Neuronal stem cell (in vitro differentiated cells): ENCODE results near the gene KCNC1.

ENCODE experiments used
- DNase-seq: peaks from one replicate; pipeline ENCODE4 v3.0.0-alpha.2; 2013; ENCODE audit warnings: low spot score
- H2AFZ ChIP-seq: one replicate; pipeline ENCODE4 v1.6.1; 2013; ENCODE audit warnings: mild to moderate bottlenecking, low read length, inconsistent platforms
- H2AK5ac ChIP-seq: 2 replicates; pipeline ENCODE4 v1.6.1; 2013; ENCODE audit warnings: low read depth, mild to moderate bottlenecking, inconsistent platforms, low read length, moderate library complexity, mixed read lengths
- H2BK120ac ChIP-seq: 2 replicates; pipeline ENCODE4 v1.6.1; 2013; ENCODE audit warnings: low read depth, mild to moderate bottlenecking, inconsistent platforms, low read length, moderate library complexity, mixed read lengths
- H2BK12ac ChIP-seq: one replicate; pipeline ENCODE4 v1.6.1; 2013; ENCODE audit warnings: low read length, inconsistent platforms
- H2BK15ac ChIP-seq: 2 replicates; pipeline ENCODE4 v1.6.1; 2013; ENCODE audit warnings: mild to moderate bottlenecking, low read length, inconsistent platforms, mixed read lengths
- H2BK5ac ChIP-seq: one replicate; pipeline ENCODE4 v1.6.1; 2013; ENCODE audit warnings: inconsistent platforms, mild to moderate bottlenecking, low read length, moderate library complexity
- H3K14ac ChIP-seq: one replicate; pipeline ENCODE4 v1.6.1; 2013; ENCODE audit warnings: low read length, inconsistent platforms
- H3K18ac ChIP-seq: 2 replicates; pipeline ENCODE4 v1.6.1; 2013; ENCODE audit warnings: low read length, inconsistent platforms
- H3K23ac ChIP-seq: 2 replicates; pipeline ENCODE4 v1.6.1; 2013; ENCODE audit warnings: low read depth, mild to moderate bottlenecking, mixed read lengths, low read length, inconsistent platforms; ENCODE audit not compliant: poor library complexity
- H3K27ac ChIP-seq: replicated peaks from 3 replicates; pipeline ENCODE4 v1.5.1; 2013; ENCODE audit warnings: low read length, inconsistent platforms
- H3K27me3 ChIP-seq, 3 experiments: 2 replicates each; pipeline ENCODE4 v1.6.1; 2013; ENCODE audit warnings: low read length in 3 of 3, mild to moderate bottlenecking in 2 of 3, inconsistent platforms in 1 of 3, low read depth in 1 of 3, mixed read lengths in 1 of 3, moderate library complexity in 1 of 3; ENCODE audit not compliant: control insufficient read depth in 3 of 3, insufficient read depth in 3 of 3
- H3K36me3 ChIP-seq, 2 donors: replicated peaks in 1 of 2; 2 replicates each; pipeline ENCODE4 v1.6.1; 2013; ENCODE audit warnings: low read length in 2 of 2; ENCODE audit not compliant: control insufficient read depth in 2 of 2, insufficient read depth in 2 of 2
- H3K4ac ChIP-seq: 2 replicates; pipeline ENCODE4 v1.6.1; 2013; ENCODE audit warnings: inconsistent platforms, mild to moderate bottlenecking, low read length, moderate library complexity
- H3K4me1 ChIP-seq, 2 donors: 1 replicate in 1 of 2; 2 replicates in 1 of 2; pipeline ENCODE4 v1.6.1; 2013; ENCODE audit warnings: low read length in 2 of 2, low read depth in 1 of 2; ENCODE audit not compliant: control insufficient read depth in 2 of 2, insufficient read depth in 1 of 2
- H3K4me2 ChIP-seq: one replicate; pipeline ENCODE4 v1.6.1; 2013; ENCODE audit warnings: mild to moderate bottlenecking, low read length, inconsistent platforms; ENCODE audit not compliant: insufficient read depth, poor library complexity, severe bottlenecking
- H3K4me3 ChIP-seq, 2 donors: 2 replicates each; pipeline ENCODE4 v1.5.1; 2013; ENCODE audit warnings: low read length in 2 of 2, mild to moderate bottlenecking in 2 of 2, inconsistent platforms in 1 of 2, moderate library complexity in 1 of 2
- H3K79me1 ChIP-seq: one replicate; pipeline ENCODE4 v1.6.1; 2013; ENCODE audit warnings: low read depth, mild to moderate bottlenecking, inconsistent platforms, low read length, moderate library complexity
- H3K9ac ChIP-seq: one replicate; pipeline ENCODE4 v1.6.1; 2013; ENCODE audit warnings: mild to moderate bottlenecking, low read depth, low read length, inconsistent platforms; ENCODE audit not compliant: poor library complexity
- H3K9me3 ChIP-seq, 2 donors: replicated peaks in 1 of 2; 2 replicates each; pipeline versions ENCODE3 to v1.6.1; 2013; ENCODE audit warnings: low read length in 2 of 2, mild to moderate bottlenecking in 2 of 2, inconsistent platforms in 1 of 2, low read depth in 1 of 2, mixed read lengths in 1 of 2, moderate library complexity in 1 of 2; ENCODE audit not compliant: control insufficient read depth in 2 of 2, insufficient read depth in 1 of 2
- H4K8ac ChIP-seq: one replicate; pipeline ENCODE4 v1.6.1; 2013; ENCODE audit warnings: low read depth, mild to moderate bottlenecking, inconsistent platforms, low read length, moderate library complexity
- H4K91ac ChIP-seq: one replicate; pipeline ENCODE4 v1.6.1; 2013; ENCODE audit warnings: low read length, low read depth, mild to moderate bottlenecking, inconsistent platforms; ENCODE audit not compliant: poor library complexity
- WGBS, 2 donors: extraction: QIAGEN DNeasy Blood & Tissue Kit; methylation state at CpG; one replicate each; pipeline ENCODE4 v1.1.7; 2013; ENCODE audit warnings: missing lambda C conversion rate in 2 of 2, mixed read lengths in 1 of 2; ENCODE audit not compliant: insufficient read length in 2 of 2, insufficient replicate concordance in 1 of 2; ENCODE audit errors: extremely low coverage in 2 of 2; 5-methylcytosine and 5-hydroxymethylcytosine counted together

The KCNC1 gene

GRCh38 chr11:17747131-17747955 is 12.8 kb downstream of the KCNC1 start:
- WGBS, 2 donors: no CpG with 5 or more reads among the region's 19 CpGs

GRCh38 chr11:17748044-17748443 is 13.5 kb downstream of the KCNC1 start:
- Histone ChIP-seq H3K36me3 (no peaks in the 10 kb centered on the region), H3K14ac (peak overlapping the region; percentile 49), H4K91ac (no peak overlapping the region), H2BK5ac (no peak overlapping the region), H3K9ac (no peak overlapping the region), H3K23ac (no peak overlapping the region), H3K4me2 (no peak overlapping the region), H3K79me1 (peaks cover 5% of the 10 kb centered on the region), H3K27me3 (no peaks in the 10 kb centered on the region), H3K4ac (no peak overlapping the region), H3K18ac (no peak overlapping the region), H2BK120ac (no peak overlapping the region), H3K27ac (no peak overlapping the region), H2BK12ac (no peak overlapping the region), H3K4me1 (no peaks in the 10 kb centered on the region), H3K4me3 (no peak overlapping the region), H3K9me3 (no peaks in the 10 kb centered on the region), H2AFZ (no peak overlapping the region), H4K8ac (no peak overlapping the region), H2AK5ac (no peak overlapping the region), H2BK15ac (no peak overlapping the region)
- WGBS, 2 donors: no CpG with 5 or more reads among the region's 8 CpGs
- no peak for DNase-seq

More at GRCh38 chr11:17747131-17747955, 12.8 kb downstream of the KCNC1 start:
- peak overlapping the region; percentile 34 for H3K18ac ChIP-seq
- H3K27ac ChIP-seq: no peak overlapping the region
- H4K91ac ChIP-seq: no peak overlapping the region
- no peak overlapping the region for H3K4me3 ChIP-seq
- H2AK5ac ChIP-seq: peak overlapping the region; percentile 18
- no peak overlapping the region for H2BK12ac ChIP-seq
- no peaks in the 10 kb centered on the region for H3K27me3 ChIP-seq
- H3K4me2 ChIP-seq: no peak overlapping the region
- DNase-seq: no peak
- no peaks in the 10 kb centered on the region for H3K36me3 ChIP-seq
- H3K4me1 ChIP-seq: no peaks in the 10 kb centered on the region
- peaks cover 4% of the 10 kb centered on the region for H3K79me1 ChIP-seq
- no peak overlapping the region for H3K14ac ChIP-seq
- H3K4ac ChIP-seq: no peak overlapping the region
- H2BK120ac ChIP-seq: no peak overlapping the region
- H3K23ac ChIP-seq: peak overlapping the region; percentile 9
- no peak overlapping the region for H3K9ac ChIP-seq
- no peaks in the 10 kb centered on the region for H3K9me3 ChIP-seq
- no peak overlapping the region for H2AFZ ChIP-seq
- H2BK15ac ChIP-seq: no peak overlapping the region
- H2BK5ac ChIP-seq: peak overlapping the region; percentile 5
- H4K8ac ChIP-seq: no peak overlapping the region

DNA sequence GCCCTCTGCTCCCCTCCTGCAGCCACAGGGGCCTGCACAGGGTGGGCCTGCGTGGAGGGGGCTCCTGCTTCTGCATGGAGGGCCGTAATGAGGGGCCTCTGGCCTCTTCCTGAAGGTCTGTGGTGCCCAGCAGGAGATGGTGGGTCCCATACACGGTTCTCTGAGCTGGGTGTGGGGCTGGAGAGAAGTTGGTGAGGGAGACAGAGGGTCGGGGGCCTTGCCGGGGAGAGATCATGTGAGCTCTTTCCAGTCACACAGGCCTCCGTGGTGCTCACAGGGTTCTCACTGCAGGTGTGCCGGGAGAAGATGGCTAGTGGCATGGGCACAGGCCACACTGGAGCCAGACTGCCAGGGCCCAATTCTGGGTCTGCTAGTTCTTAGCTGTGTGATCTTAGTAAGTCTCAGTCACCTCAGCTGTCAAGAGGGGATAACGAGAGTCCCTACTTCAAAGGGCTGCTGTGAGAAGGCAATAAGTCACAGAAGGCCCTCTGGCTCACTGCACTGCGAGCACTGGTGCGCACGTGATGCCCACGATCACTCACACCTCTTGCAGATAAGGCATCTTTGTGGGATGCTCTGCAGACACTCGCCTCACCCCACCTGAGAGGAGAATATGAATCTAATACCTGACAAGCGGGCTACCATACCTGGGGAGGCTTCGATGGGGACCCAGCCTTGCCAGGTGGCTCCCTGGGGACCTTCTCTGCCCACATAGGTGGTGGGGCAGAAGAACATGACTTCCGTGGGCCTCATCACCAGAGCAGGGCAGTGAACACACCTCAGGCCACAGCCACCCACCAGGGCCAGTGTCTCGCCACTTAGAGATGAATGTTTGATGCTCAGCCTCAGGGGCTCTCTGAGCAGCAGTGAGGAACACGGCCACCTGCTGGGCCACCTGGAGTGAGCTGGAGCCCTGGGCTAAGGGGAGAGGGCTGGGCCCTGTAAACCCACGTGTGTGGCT is 14.5 kb downstream of the KCNC1 start:
- H3K4me2 ChIP-seq: no peak overlapping the region

More for the DNA sequence above, 14.5 kb downstream of the KCNC1 start:
- no peak overlapping the region for H3K4me3 ChIP-seq
- no peak overlapping the region for H3K23ac ChIP-seq
- no peak overlapping the region for H3K4ac ChIP-seq
- H3K9ac ChIP-seq: no peak overlapping the region
- no peaks in the 10 kb centered on the region for H3K36me3 ChIP-seq
- H3K27me3 ChIP-seq: no peaks in the 10 kb centered on the region
- no peak overlapping the region for H2BK5ac ChIP-seq
- no peak overlapping the region for H2BK12ac ChIP-seq
- H2AFZ ChIP-seq: no peak overlapping the region
- DNase-seq: no peak
- H3K79me1 ChIP-seq: peaks cover 6% of the 10 kb centered on the region
- H4K91ac ChIP-seq: no peak overlapping the region
- H3K9me3 ChIP-seq: no peaks in the 10 kb centered on the region
- H3K14ac ChIP-seq: peak overlapping the region; percentile 91
- H3K18ac ChIP-seq: peak overlapping the region; percentile 53
- H2AK5ac ChIP-seq: peak overlapping the region; percentile 48
- no peak overlapping the region for H3K27ac ChIP-seq
- no peak overlapping the region for H2BK15ac ChIP-seq
- no peak overlapping the region for H4K8ac ChIP-seq
- WGBS, 2 donors: no CpG with 5 or more reads among the region's 19 CpGs
- no peak overlapping the region for H2BK120ac ChIP-seq
- H3K4me1 ChIP-seq: no peaks in the 10 kb centered on the region
